NCI-H1694 (cell line): ENCODE data around the gene MYO9A.

Experiments used
- DNase-seq: peaks from one replicate; lab custom pipeline; 2025; lab: John Stamatoyannopoulos, UW

The MYO9A gene

DNA sequence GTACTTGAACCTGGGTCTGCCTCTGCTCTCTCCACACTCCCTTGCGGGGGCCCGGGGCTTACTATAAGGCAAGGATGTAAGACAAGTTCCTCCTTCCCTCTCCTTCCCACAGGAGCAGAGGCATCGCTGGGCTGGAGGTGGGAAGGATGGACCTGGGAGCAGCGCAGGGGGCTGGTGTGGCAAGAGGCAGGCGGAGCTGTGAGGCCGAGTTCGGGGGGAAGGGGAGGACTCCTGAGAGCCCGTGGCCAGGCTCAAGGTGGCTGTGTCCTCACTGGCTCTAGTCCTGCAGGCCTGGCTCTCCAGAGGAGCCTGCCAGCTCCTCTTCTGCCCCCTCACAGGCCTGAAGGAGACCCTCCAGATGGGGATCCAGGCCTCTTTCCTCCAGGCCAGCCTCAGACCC lies 308.6 kb downstream of the MYO9A start:
- no peak for DNase-seq

DNA sequence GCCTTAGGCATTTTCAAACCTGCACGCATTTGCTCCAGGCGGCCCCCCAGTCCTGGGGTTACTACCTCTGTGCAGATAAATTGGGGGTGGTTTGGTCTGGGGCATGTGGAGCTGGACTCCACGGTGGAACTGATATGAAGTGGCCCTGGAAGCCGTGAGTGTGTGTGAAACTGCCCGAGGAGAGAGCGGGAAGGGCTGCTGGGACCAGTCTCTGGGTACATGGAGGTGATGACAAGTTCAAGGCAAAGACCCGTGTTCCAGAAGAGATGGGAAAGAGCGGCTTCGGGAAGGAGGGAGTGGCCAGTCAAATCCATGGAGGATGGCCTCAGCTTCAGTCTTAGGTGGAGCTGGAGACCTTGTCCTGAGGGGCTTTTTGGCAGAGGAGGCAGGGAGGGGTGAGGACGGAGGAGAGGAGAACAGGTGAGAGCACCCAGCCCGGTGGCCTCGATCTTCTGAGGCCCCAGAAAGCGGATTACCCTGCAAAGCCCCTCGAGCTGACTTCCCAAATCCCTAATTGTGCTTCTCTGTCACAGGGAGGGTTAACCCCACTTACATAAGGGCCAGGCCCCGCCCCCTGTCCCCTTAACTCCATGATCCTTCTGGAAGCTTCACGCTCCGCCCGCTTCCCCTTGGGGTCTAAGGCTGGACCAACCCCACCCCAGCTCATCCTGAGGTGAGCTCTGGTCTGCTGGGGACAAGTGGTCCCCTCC lies 309.5 kb downstream of the MYO9A start:
- no peak for DNase-seq

DNA sequence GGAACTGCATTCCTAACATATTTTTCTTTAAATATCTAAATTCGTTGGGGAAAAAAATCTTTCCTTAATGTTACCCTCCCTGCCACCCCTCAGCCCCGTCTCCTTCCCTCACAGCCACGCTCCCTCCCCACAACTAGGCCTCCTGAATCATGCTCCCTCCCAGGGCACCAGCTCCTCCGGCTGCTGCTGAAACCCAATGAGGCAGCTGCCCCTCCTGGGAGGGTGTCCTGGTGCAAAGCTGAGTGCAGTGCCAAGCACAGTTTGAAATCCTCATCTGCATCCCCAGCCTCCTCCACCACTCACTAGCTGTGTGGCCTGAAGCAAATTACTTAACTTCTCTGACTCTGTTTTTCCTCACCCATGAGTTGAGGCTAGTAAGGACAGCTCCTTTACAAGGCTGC lies 310.3 kb downstream of the MYO9A start:
- DNase-seq: no peak

DNA sequence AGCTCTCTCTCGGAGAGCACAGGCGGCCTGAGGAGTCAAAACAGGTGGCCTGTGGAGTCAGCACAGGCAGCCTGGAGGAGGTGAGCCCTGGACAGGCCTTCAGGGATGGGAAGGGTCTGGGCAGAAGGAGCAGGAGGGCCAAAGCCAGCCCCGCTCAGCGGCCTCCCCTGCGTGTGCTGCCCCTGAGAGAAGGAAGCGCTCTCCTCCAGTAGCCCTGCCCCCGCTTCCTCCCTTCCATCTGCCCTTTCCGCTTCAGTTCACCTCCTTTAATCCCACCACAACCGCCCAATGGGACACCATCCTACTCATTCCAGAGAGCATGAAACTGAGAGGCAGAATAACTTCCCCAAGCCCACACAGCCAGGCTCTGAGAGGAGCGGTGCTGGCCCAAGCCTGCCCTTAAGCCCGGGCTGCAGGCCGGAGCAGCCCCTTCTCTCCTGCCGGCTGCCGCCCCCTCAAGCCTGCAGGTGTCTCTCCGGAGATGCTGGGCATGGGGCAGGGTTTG lies 310.8 kb downstream of the MYO9A start:
- DNase-seq: no peak

GRCh38 chr15:71806452-71806931 lies 311.5 kb downstream of the MYO9A start:
- no peak for DNase-seq

DNA sequence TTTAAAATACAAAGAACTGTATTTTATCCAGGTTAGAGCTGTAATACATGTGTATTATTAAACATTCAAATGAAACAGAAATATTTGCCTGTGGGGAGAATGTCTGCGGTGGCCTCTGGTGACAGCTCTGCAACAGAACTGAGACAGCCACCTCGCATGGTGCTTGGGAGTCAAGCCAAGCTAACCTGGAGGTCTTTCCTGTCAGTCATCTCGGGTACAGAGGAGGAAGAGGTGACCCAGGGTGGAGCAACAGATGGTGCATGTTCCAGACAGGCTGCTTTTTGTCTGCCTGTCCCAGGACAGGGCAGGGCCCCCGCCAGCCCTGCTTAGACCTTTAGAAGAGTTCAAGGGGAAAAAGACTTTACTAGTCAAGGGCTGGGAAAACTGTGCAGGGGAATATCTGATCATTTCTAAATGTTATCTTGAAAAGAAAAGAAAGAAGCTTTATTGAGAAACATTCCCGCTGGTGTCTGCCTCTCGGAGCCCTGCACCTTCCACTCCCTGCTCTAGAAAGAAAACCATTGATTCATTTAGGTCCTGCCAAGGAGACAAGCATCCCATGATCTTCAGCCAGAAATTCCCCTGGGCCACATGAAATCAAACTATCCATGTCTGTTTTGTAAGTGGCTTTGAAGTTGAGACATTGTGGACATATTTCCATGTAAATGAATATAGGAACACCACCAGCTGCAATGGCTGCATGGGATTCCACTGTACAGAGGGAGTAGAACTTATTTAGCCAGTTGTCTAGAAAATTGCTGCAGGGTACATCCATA lies 313.1 kb downstream of the MYO9A start:
- no peak for DNase-seq

GRCh38 chr15:71804226-71804625 lies 313.7 kb downstream of the MYO9A start:
- no peak for DNase-seq

GRCh38 chr15:71802770-71803169 lies 315.2 kb downstream of the MYO9A start:
- no peak for DNase-seq

DNA sequence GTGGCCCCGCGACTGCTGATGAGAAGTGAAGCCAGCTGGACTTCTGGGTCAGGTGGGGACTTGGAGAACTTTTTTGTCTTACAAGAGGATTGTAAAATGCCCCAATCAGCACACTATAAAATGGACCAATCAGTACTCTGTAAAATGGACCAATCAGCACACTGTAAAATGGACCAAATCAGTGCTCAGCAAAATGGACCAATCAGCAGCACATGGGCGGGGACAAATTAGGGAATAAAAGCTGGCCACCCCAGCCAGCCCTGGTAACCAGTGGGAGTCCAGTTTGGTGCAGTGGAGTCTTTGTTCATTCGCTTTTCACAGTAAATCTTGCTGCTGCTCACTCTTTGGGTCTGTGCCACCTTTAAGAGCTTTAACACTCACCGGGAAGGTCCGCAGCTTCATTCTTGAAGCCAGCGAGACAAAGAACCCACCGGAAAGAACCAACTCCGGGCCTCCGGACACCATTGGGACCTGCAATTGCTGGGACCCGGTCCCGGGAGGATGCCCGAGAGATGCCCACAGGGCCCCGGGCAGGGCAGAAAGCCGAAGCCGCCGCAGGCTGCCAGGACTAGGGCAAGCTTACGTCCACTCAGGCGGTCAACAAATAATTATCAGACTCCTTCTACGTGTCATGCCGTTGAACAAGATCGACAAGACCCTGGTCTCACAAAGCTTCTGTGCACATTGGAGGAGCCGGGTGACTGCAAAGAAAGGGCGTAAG lies 315.9 kb downstream of the MYO9A start:
- DNase-seq: no peak

- DNase-seq: peak; percentile 52
Measured at GRCh38 chr15:71800835-71801745, 316.9 kb downstream of the MYO9A start.

- no peak for DNase-seq
Measured at GRCh38 chr15:71800190-71800589, 317.8 kb downstream of the MYO9A start.

DNA sequence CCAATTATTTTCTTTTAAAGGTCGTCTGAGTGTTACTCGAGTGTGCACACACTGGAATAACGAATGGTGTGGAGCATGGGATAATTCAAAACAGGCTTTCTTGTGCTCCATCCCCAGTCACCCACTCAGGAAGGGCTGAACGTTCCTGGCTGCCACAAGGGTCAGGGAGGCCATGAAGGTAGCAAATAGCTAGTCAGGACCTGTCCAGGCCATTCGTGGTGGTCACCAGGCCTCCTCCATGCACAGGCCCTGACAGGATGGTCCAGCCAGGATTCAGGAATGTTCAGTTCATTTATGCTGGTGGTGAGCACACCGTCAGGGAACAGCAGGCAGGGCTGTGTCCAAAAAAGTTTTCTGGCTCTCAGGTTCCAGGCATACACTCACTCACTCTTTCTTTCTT lies 319.3 kb downstream of the MYO9A start:
- DNase-seq: no peak

DNA sequence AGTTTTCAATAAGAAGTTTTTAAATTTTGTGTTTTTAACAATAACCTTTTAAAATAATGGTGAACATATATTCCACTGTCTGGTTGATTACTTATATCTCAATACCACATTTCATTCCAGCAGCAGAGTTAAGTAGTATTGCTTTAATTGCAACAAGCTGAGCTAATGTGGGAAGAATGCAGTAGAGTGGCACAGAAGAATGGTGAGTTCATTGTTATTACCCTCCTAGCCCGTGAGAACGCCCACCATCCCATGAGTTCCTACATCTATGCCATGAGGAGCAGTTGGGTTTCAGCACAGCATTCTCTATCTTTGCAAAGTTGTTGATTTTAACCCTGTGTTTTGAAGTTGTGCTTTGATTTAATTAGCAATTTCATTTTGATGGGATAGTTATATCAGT lies 325.4 kb downstream of the MYO9A start:
- no peak for DNase-seq

- DNase-seq: no peak
Measured at GRCh38 chr15:71791975-71792374, 326.0 kb downstream of the MYO9A start.

- DNase-seq: no peak
Measured at GRCh38 chr15:71790081-71790480, 327.9 kb downstream of the MYO9A start.

DNA sequence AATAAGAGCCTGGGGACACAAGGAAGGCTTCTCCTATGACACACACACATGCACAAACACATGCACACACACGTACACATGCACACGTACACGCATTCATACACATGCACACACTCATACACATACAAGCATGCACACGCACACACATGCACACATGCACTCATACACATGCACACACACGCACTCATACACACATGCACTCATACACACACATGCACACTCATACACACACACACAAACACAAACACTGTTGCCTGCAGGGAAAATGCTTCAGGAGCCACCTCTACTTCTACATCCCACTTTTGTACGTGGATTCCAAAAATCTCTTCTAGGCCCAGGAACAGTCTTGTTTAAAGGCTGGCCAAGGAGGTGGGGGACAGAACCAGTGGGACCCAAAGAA lies 328.3 kb downstream of the MYO9A start:
- DNase-seq: no peak

GRCh38 chr15:71788646-71789579 lies 329.0 kb downstream of the MYO9A start:
- no peak for DNase-seq

DNA sequence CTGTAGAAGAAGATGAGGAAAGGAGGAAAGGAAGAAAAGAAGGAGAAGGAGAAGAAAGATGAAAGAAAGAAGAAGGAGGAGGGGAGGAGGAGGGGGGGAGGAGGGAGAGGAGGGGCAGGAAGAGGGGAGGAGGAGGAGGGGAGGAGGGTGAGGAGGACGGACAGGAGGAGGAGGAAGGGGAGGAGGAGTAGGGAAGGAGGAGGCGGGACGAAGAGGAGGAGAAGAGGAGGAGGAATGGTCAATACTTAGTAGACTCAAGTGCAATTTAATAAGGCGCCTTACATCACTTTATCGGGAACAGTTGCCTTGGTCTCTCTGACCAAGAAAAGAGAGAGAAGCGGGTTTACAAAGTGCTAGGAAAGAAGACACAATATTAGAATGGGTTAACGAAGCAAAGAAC lies 331.3 kb downstream of the MYO9A start:
- no peak for DNase-seq

- no peak for DNase-seq
Measured at GRCh38 chr15:71785996-71786395, 332.0 kb downstream of the MYO9A start.

- DNase-seq: no peak
Measured at GRCh38 chr15:71784719-71785118, 333.2 kb downstream of the MYO9A start.
